Measurements from ENCODE around the gene DRC7. TPM values are rescaled to one million over a fixed set of nuclear protein-coding genes. Genes with fewer than 3 reads are reported as not detected.

The DRC7 gene
- total RNA-seq, 1 donor from 2014 or later, result not detected

- ATAC-seq, result no peak
Observed at GRCh38 chr16:57679016-57679415, 15.6 kb upstream of the DRC7 start.

DNA sequence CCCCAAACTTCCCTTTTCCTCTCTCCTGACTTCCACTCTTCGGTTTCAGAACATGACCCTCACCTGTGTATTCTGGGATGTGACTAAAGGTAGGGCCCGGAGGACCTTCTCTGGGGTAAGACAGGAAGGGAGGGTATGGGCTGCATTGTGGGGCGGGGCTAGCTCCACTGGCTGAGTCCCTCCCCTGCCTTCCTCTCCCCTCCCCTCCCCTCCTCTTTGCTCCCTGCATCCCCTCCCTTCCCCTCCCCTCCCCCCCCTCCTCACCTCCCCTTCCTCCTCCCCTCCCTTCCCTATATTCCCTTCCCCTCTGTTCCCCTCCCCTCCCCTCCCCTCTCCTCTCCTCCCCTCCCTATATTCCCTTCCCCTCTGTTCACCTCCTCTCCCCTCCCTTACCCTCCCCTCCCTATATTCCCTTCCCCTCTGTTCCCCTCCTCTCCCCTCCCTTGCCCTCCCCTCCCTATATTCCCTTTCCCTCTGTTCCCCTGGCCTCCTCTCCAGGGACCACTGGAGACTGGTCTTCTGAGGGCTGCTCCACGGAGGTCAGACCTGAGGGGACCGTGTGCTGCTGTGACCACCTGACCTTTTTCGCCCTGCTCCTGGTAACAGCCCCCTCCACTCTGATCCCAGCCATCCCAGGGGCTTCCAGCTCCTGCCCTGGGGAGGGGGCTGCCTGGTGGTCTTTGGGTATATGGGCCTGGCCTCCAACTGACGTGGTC, 14.7 kb upstream of the DRC7 start:
- ATAC-seq, result no peak

DNA sequence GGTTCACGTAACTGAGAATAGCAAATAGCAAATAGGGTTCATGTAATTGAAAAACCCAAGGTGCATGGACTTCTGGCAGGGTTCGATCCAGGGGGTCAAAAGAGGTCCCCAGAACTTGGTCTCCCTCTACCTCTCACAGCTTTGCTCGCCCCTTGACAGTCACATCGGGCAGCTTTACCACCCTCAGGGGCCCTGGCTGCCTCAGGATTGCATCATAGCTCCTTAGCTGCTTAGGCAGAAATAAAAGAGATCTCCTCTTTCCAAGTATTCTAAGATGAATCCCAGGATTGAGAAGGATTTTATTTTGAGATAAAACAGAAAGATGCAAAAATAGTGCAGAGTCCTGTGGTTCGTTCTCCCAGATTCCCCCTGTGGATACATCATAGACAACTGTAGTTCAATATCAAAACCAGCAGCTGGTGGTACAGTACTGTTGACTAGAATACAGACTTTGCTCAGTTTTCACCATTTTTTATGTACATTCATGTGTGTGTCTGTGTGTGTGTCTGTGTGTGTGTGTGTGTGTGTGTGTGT, 13.7 kb upstream of the DRC7 start:
- no peak for ATAC-seq

DNA sequence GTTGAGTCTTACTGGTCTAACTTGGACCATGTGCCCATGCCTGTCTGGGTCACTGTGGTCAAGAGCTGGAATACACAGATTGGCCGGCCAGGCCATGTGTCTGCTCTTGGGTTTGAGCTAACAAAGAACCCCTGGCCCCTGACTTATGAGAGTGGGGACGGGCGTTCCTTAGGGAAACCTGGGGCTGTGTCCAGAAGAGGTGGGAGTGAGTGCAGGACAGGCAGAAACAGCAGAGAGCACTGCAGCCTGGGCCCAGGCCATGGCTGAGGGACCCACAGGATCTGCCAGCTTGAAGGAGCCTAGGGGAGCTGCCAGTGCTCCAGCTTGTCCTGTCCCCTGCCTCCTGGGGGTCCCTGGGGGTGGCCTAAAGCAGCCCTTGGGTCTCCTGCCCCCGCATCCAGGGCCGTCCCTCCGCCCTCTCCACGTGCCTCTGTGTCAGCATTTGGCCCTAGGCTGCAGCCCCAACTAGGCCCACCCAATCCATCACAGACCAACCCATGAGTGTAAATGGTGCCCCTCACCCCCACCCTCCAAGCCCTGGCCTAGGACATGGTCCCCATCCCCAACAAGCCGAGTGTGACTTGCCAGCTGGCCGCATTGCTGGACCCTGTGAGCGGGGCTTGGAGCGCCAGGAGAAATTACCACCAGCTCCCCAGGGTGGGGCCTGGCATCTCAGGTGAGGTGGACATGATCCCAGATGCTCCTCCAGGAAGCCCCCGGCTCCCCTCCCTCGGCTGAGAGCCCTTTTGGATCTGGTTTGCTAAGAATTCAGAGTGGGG, 12.5 kb upstream of the DRC7 start:
- ATAC-seq, result no peak

DNA sequence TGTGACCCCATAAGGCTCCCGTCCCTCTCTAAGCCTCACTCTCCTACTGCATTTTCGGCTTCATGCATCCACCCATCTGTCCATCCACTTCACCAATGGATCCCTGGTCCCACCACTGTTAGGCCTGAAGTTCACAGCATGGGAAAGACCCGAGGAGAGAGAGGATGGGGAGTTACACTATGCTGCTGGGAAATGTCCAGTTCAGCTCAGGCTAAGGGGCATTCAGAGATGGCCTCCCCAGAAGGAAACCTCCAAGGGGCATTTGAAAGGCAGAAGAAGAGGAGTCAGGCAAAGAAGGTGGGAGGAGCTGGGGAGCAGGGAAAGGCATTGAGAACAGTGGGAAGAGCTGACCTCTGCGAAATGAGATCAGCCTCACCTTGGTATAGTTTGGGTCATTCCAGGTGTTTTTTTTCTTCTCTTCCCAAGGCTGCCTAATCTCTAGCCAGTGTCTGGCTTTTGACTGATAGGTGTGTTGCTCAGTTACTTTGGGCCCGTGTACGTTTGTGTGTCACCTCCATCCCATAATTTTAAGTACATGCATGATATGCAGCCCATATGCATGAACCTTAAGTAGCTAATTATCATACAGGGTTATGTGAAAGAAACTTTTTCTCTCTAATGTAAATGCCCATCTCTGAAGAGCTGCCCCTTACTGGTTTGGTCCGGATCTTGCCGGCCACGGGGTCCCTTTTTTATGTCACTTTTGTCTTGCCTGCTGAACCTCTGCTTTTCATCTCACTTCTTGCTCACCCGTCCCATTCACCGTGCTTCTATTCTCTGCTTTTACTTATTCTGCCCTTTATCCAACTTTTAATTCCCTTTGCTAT, 11.6 kb upstream of the DRC7 start:
- ATAC-seq, result no peak

GRCh38 chr16:57683636-57684545, 10.7 kb upstream of the DRC7 start:
- no peak for ATAC-seq

DNA sequence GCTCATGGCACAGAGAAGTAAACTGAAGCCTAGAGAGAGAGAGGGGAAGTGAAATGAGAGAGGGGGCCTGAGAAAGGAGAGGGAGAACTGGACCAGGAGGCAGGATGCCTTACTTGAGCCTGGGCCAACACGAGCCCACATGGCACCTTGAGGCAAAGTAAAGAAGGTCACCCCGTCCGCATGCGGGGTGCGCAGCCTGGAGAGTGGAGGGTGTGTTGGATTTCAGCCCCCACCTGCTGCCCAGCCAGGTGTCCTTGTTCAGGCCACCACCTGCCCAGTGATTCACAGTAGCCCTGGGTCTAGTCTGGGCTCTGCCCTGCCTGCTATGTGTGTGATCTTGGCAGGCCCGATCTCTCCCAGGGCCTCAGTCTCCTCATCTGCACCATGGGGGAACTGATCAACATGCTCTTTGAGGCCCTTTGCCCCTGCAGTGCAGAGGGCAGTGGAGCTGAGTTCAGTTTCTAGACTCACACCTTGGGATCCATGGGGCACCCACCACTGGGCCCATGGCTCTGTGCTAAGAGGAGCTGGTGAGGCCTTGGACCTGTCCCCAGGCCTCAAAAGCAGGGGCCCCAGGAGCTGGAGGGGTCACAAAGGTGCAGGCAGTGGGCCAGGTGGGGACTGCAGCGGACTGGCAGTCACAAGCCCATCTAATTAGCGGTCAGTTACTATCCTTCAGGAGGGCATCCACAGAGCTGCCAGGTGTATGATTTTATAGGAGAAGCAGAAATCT, 9.8 kb upstream of the DRC7 start:
- no peak for ATAC-seq

- ATAC-seq, result no peak
Observed at GRCh38 chr16:57685633-57686032, 9.0 kb upstream of the DRC7 start.

GRCh38 chr16:57686577-57686976, 8.0 kb upstream of the DRC7 start:
- ATAC-seq, result no peak

DNA sequence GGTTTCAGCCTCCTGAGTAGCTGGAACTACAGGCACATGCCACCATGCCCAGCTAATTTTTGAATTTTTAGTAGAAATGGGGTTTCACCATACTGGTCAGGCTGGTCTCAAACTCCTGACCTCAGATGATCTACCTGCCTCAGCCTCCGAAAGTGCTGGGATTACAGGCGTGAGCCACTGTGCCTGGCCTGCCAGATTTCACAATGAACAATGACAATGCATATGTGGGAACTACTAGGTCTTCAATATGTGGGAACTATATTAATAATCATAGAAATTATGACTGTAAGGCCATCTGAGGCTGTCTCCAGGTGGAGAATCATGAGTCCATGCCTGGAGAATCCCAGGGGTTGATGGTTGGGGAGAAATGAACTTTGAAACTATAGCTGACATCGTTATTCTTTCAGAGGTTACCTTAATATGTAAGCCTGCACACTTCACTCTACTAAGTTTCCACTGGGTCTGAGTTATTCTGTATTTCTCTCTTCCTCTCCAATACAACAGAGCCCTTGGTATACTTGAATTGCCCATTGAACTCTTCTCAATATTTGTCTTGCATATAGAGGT, 7.2 kb upstream of the DRC7 start:
- no peak for ATAC-seq

- no peak for ATAC-seq
Observed at GRCh38 chr16:57688487-57688986, 6.1 kb upstream of the DRC7 start.

DNA sequence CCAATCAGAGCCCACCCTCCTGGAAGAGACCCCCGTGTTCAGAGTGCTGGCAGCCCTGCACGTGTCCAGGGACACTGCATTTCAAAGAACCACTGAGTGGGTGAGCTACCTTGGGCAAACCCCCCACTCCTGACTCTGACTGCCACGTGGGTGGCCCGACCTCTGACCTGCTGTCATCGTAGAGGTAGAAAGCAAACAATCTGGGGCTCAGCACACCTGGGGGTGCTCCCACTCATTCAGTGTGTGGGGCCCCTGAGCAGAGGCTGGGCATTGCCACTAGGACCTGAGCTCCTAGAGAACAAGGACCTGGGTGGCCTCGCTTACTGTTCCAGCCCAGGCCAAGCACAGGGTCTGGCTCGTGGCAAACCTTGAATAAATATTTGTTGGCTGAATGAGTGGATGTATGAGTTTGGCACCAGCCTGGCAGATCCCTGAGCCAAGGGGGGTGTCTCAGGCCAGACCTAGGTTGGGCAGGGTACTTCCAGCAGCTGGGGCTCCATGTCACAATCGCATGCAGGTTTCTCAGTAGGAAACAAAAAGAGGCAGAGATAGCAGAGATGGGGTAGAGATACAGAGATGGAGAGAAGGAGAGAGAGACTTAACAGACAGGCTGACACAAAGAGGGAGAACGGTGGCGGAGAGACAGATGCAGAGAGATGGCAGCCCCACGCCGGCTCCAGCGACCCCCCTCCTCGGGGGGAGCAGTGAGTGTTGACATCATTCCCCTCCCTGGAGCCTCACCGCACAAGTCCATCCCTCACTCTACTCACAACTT, 5.4 kb upstream of the DRC7 start:
- peak; percentile 12 for ATAC-seq

- no peak for ATAC-seq
Observed at GRCh38 chr16:57689762-57690558, 4.6 kb upstream of the DRC7 start.

DNA sequence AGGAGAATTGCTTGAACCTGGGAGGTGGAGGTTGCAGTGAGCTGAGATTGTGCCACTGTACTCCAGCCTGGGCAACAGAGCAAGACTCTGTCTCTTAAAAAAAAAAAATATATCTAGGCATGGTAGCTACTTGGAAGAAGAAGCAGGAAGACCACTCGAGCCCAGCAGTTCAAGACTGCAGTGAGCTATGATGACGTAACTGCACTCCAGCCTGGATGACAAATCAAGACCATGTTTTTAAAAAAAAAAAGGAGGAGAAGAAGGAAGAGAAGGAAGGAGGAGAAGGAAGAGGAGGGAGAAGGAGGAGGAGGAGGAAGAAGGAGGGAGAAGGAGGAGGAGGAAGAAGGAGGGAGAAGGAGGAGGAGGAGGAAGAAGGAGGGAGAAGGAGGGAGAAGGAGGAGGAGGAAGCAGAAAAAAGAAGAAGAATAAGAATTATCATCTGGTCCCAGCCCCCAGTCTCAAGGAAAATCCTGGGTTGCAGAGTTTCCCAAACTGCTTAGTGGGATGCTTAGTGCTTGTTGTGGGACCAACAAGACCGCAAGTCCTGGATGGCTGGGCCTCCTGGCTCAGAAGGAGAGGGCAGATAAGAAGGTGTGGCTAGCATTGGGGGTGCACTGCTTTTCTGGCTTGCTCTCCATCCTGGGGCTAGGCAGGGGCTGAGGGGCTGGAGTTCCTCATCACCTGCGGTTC, 3.7 kb upstream of the DRC7 start:
- no peak for ATAC-seq

DNA sequence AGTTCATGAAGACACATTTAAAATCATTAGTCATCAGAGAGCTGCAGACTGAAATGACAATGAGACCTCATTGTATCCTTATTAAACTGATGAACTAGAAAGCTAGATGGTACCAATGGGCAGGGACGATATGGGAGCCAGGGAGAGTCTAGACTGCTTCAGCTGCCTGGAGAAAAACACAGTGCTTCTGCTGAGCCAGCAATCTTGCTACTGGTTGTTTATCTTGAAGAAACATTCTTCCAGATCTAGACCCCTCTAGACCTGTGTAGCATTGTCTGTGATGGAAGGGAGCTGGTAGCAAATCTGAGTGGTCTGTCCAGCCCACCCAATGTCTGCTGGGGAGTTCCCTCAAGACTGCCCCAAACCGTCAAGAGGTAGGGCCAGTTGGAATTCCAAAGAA, 2.0 kb upstream of the DRC7 start:
- no peak for ATAC-seq

DNA sequence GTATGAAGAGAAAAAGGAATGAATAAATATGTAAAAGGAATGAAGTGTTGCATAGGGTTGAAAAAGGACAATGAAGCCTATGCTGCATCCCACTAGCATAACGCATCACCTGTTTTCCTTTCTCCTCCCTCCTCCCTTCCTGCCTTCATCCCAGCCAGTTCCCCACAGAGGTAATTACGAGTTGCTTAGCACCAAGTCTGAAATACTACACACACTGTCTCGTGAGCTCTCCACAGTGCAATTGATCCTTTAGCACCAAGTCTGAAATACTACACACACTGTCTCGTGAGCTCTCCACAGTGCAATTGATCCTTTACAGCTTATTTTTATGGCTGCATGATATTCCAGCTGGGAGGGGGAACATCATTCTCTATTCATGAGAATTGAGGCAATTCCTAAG, 1.1 kb upstream of the DRC7 start:
- no peak for ATAC-seq

DNA sequence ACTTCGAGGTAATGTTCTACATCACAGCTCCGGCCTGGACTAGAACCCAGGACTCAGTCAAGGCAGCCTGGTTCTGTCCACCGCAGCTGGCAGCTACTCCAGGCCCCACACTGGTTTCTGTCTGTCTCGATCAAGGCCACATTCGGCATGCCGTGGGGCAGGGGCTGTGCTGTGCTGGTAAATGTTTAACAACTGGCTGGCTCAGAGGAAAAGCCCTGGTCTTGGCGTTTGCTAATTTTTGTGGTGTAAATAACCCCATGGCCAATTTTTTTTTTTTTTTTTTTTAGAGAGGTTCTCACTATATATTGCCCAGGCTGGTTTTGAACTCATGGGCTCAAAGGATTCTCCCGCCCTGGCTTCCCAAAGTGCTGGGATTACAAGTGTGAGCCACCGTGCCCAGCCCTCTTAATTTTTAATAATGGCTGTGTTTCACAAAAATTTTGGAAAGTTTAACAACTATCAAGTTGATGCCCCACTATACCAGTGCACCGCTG, 328 bp upstream of the DRC7 start:
- ATAC-seq, result no peak

GRCh38 chr16:57695680-57696069, 1.1 kb downstream of the DRC7 start:
- ATAC-seq, result no peak
